ENCODE results near the gene PPARG. TPM values are rescaled to one million over a fixed set of nuclear protein-coding genes. Genes with fewer than 3 reads are reported as not detected.

Gene PPARG
- total and polyA plus RNA-seq, 12 donors: 3.1 to 21.9 (median 6.8) TPM

GRCh38 chr3:12338595-12339546 is 50.0 kb downstream of the PPARG start:
- H3K36me3 ChIP-seq (replicated peaks in 1 of 2): no peaks in the 10 kb centered on the region
- intact Hi-C loops (cut with DNase I): no loop called here
- no peak for DNase-seq
- H3K4me1 ChIP-seq (replicated peaks in 1 of 2): no peaks in the 10 kb centered on the region
- no peaks in the 10 kb centered on the region for H3K27me3 ChIP-seq
- no peaks in the 10 kb centered on the region for H3K9me3 ChIP-seq (replicated peaks in 1 of 3)
- H3K4me3 ChIP-seq: no peak overlapping the region
- 76 to 87% (median 84%) methylated on average over 5 of the region's 5 CpGs for WGBS, 4 donors
- no peak overlapping the region for H3K27ac ChIP-seq
- TF ChIP-seq POLR2A (IDR thresholded peaks at IDR 0.05) (no peak), CTCF (IDR thresholded peaks at IDR 0.05) (no peak)

- TF ChIP-seq POLR2A (IDR thresholded peaks at IDR 0.05): no peak
- no peak for TF ChIP-seq CTCF (IDR thresholded peaks at IDR 0.05)
- intact Hi-C loops (cut with DNase I): no loop called here
Measured at GRCh38 chr3:12339701-12340480, 51.0 kb downstream of the PPARG start.

GRCh38 chr3:12340506-12340905 is 51.6 kb downstream of the PPARG start:
- Histone ChIP-seq H3K27ac (no peak overlapping the region), H3K9me3 (replicated peaks in 1 of 3) (no peaks in the 10 kb centered on the region), H3K4me1 (replicated peaks in 1 of 2) (no peaks in the 10 kb centered on the region), H3K27me3 (no peaks in the 10 kb centered on the region), H3K36me3 (replicated peaks in 1 of 2) (no peaks in the 10 kb centered on the region), H3K4me3 (no peak overlapping the region)
- 79 to 91% (median 89%) methylated on average over 2 of the region's 2 CpGs for WGBS, 4 donors
- DNase-seq: no peak
- intact Hi-C loops (cut with DNase I): no loop called here
- TF ChIP-seq POLR2A (IDR thresholded peaks at IDR 0.05) (no peak), CTCF (IDR thresholded peaks at IDR 0.05) (no peak)

More at GRCh38 chr3:12339701-12340480, 51.0 kb downstream of the PPARG start:
- 81 to 94% (median 88%) methylated on average over 5 of the region's 5 CpGs for WGBS, 4 donors
- no peaks in the 10 kb centered on the region for H3K4me1 ChIP-seq (replicated peaks in 1 of 2)
- H3K9me3 ChIP-seq (replicated peaks in 1 of 3): no peaks in the 10 kb centered on the region
- DNase-seq: no peak
- no peak overlapping the region for H3K27ac ChIP-seq
- no peaks in the 10 kb centered on the region for H3K27me3 ChIP-seq
- H3K4me3 ChIP-seq: no peak overlapping the region
- no peaks in the 10 kb centered on the region for H3K36me3 ChIP-seq (replicated peaks in 1 of 2)

- Histone ChIP-seq H3K9me3 (replicated peaks in 1 of 3) (no peaks in the 10 kb centered on the region), H3K27ac (no peak overlapping the region), H3K27me3 (no peaks in the 10 kb centered on the region), H3K4me3 (no peak overlapping the region), H3K36me3 (replicated peaks in 1 of 2) (no peaks in the 10 kb centered on the region), H3K4me1 (replicated peaks in 1 of 2) (no peaks in the 10 kb centered on the region)
- DNase-seq: no peak
- TF ChIP-seq POLR2A (IDR thresholded peaks at IDR 0.05) (no peak), CTCF (IDR thresholded peaks at IDR 0.05) (no peak)
- intact Hi-C loops (cut with DNase I): no loop called here
Measured at GRCh38 chr3:12342151-12342550, 53.3 kb downstream of the PPARG start.
